OCI-LY7 (cell line): Measurements from ENCODE around the gene MTX3.

Experiments used
- CTCF ChIP-seq: fragments of 200-600 bp; sonication (generic); conservative IDR thresholded peaks from 2 replicates; pipeline ENCODE4 v1.5.1; 2014; ENCODE audit warnings: mild to moderate bottlenecking, antibody characterized with exemption, low read length, moderate library complexity, mixed read lengths
- EZH2phosphoT487 ChIP-seq: fragments of 200-600 bp; sonication (generic); IDR thresholded peaks from 2 replicates; pipeline ENCODE4 v1.6.1; 2018; ENCODE audit warnings: low read depth, borderline replicate concordance, mild to moderate bottlenecking, mixed run types, antibody characterized with exemption, low read length, moderate library complexity, mixed read lengths

- TF ChIP-seq CTCF (no peak), EZH2phosphoT487 (no peak)
Observed at GRCh38 chr5:80026841-80027240, 35.8 kb upstream of the MTX3 start.
